Kidney epithelial cell (primary cell): ENCODE data around the gene HLA-DPB1. TPM values are rescaled to one million over a fixed set of nuclear protein-coding genes. Genes with fewer than 3 reads are reported as not detected.

Experiments
- DNase-seq: peaks from one replicate; pipeline ENCODE4 v3.0.0-alpha.2; 2010; ENCODE audit warnings: low read depth
- H3K27me3 ChIP-seq: 2 replicates; pipeline ENCODE4 v1.6.0; 2011; ENCODE audit warnings: low read length; ENCODE audit not compliant: control insufficient read depth, insufficient read depth
- H3K36me3 ChIP-seq: 2 replicates; pipeline ENCODE4 v1.5.1; 2011; ENCODE audit warnings: low read length; ENCODE audit not compliant: control insufficient read depth, insufficient read depth
- H3K4me3 ChIP-seq: 2 replicates; pipeline ENCODE4 v1.5.1; 2011; ENCODE audit warnings: low read depth, mild to moderate bottlenecking, control low read depth, low read length
- total RNA-seq: library from RNA; depleted of rRNA; stranded (reverse); fragments of >200 nt; gene quantifications from 2 replicates; pipeline ENCODE4 v1.2.3, GENCODE V29; 2015
- TF ChIP-seq, protein P1 (sequence below): IDR thresholded peaks from 2 replicates; pipeline ENCODE4 v1.5.1; 2011; ENCODE audit warnings: mild to moderate bottlenecking, moderate library complexity, low read length, control low read depth, inconsistent platforms; ENCODE audit not compliant: insufficient read depth, poor library complexity, severe bottlenecking

HLA-DPB1 gene
- total RNA-seq, 1 donor from 2014 or later = 5.5 TPM

GRCh38 chr6:33073431-33073871 lies 2.3 kb upstream of the HLA-DPB1 start, which contains the start of gene HLA-DPA1:
Gene HLA-DPA1 (minus strand): TSS chr6:33073649.
- TF ChIP-seq, protein P1, sequence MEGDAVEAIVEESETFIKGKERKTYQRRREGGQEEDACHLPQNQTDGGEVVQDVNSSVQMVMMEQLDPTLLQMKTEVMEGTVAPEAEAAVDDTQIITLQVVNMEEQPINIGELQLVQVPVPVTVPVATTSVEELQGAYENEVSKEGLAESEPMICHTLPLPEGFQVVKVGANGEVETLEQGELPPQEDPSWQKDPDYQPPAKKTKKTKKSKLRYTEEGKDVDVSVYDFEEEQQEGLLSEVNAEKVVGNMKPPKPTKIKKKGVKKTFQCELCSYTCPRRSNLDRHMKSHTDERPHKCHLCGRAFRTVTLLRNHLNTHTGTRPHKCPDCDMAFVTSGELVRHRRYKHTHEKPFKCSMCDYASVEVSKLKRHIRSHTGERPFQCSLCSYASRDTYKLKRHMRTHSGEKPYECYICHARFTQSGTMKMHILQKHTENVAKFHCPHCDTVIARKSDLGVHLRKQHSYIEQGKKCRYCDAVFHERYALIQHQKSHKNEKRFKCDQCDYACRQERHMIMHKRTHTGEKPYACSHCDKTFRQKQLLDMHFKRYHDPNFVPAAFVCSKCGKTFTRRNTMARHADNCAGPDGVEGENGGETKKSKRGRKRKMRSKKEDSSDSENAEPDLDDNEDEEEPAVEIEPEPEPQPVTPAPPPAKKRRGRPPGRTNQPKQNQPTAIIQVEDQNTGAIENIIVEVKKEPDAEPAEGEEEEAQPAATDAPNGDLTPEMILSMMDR = no peak
- Histone ChIP-seq H3K27me3 (peaks cover 15% of the 10 kb centered on the region), H3K36me3 (no peaks in the 10 kb centered on the region), H3K4me3 (no peak within 1 kb of the TSS)
- no peak for DNase-seq

DNA sequence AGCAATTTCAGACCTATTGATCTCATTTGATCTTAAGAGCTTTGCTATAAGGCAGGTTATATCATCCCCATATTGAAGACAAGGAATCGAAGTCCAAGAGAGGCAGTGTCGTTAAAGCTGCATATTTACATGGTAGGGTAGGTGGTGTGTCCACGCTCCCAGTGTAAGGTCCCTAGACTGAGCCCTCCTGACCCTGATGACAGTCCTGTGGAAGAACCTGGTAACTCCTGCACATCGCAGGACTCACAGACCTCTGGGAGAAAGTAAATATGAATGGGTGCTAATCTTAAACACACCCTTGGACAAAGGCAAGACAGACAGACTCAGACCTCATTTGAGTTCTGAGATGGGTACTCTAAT lies 602 bp upstream of the HLA-DPB1 start:
- H3K4me3 ChIP-seq = no peak overlapping the region
- no peak for DNase-seq
- no peaks in the 10 kb centered on the region for H3K36me3 ChIP-seq
- TF ChIP-seq, protein P1 = no peak
- peaks cover 17% of the 10 kb centered on the region for H3K27me3 ChIP-seq

DNA sequence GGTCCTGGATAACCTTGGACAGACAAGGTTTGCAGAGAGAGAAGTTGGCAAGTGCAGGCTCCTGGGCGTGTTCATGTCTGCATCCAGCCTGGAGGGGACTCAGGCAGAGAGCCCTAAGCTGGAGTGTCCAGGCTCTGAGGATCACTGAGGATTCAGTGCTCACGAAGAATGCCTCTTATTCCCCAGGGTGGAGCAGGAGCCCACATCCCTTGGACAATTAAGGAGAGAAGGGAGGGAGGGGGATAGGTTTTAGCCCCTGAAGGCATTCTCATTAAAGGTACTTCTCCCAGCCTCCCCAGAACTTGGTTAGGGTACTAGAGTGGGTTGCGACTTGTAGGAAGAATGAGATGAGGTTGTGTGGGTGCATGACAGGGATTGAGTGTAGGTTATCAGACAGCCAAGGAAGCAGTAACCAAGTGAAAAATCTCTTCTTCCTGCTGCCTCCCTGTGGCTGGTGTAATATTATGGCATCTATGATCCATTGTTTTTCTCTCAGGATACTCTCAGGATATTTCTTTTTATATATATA lies 680 bp downstream of the HLA-DPB1 start:
- H3K4me3 ChIP-seq = no peak overlapping the region
- DNase-seq = no peak
- no peaks in the 10 kb centered on the region for H3K36me3 ChIP-seq
- TF ChIP-seq, protein P1 = no peak
- H3K27me3 ChIP-seq = peaks cover 17% of the 10 kb centered on the region

DNA sequence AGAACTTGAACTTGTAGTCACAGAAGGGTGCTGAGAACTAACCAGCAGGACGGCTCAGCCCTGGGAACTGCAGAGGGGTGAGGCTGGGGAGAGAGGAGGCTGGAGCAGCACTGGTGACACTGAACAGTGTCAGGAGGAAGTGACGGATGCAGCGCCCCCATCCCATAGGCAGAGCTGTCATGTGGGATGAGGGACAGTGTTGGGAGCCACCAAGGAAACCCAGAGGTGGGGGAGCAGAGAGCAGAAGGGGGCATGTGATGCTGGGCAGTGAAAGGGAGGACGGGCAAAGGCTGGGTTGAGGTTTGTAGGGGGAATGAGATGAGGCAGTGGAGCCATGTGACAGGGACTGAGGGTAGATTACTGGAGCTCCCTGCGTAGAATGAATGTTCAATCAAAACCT lies 2.1 kb downstream of the HLA-DPB1 start:
- peaks cover 12% of the 10 kb centered on the region for H3K27me3 ChIP-seq

GRCh38 chr6:33078442-33078841 lies 2.7 kb downstream of the HLA-DPB1 start:
- H3K4me3 ChIP-seq = no peak overlapping the region
- peaks cover 11% of the 10 kb centered on the region for H3K27me3 ChIP-seq
- no peaks in the 10 kb centered on the region for H3K36me3 ChIP-seq
- TF ChIP-seq, protein P1 = no peak
- no peak for DNase-seq

More for the DNA sequence above, 2.1 kb downstream of the HLA-DPB1 start:
- H3K4me3 ChIP-seq = no peak overlapping the region
- TF ChIP-seq, protein P1 = no peak
- no peak for DNase-seq
- no peaks in the 10 kb centered on the region for H3K36me3 ChIP-seq

GRCh38 chr6:33078919-33079521 lies 3.2 kb downstream of the HLA-DPB1 start:
- no peak for DNase-seq
- Histone ChIP-seq H3K36me3 (no peaks in the 10 kb centered on the region), H3K4me3 (no peak overlapping the region), H3K27me3 (peaks cover 9% of the 10 kb centered on the region)
- TF ChIP-seq, protein P1 = no peak
